ENCODE measurements around the gene AKT1. TPM values are rescaled to one million over a fixed set of nuclear protein-coding genes. Genes with fewer than 3 reads are reported as not detected.

Gene AKT1
- total RNA-seq, 3 donors from 2014 or later: 91.9 to 119 (median 116) TPM

DNA sequence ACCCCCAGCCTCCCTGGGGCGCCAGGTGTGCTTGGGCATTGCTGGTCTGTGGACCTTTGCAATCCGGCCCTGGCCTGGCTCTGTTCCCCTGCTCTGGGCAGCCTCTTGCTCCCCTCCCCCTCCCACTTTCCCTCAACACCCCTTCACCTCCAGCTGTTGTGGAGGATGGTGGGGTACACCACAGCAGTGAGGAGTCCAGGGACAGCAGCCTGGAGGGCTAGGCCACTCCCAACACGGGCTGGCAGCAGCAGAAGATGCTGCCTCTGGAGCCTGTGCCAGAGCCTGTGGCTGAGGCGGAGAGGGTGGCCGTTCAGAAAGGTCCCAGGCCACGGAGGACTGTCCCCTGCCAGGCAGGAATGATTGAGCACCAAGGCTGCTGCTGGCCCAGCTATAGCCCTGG lies 12.9 kb upstream of the AKT1 start:
- TF ChIP-seq POLR2AphosphoS5 (IDR thresholded peaks at IDR 0.05) (no peak), POLR2A (IDR thresholded peaks at IDR 0.05) (no peak)
- TF ChIP-seq, protein P1, sequence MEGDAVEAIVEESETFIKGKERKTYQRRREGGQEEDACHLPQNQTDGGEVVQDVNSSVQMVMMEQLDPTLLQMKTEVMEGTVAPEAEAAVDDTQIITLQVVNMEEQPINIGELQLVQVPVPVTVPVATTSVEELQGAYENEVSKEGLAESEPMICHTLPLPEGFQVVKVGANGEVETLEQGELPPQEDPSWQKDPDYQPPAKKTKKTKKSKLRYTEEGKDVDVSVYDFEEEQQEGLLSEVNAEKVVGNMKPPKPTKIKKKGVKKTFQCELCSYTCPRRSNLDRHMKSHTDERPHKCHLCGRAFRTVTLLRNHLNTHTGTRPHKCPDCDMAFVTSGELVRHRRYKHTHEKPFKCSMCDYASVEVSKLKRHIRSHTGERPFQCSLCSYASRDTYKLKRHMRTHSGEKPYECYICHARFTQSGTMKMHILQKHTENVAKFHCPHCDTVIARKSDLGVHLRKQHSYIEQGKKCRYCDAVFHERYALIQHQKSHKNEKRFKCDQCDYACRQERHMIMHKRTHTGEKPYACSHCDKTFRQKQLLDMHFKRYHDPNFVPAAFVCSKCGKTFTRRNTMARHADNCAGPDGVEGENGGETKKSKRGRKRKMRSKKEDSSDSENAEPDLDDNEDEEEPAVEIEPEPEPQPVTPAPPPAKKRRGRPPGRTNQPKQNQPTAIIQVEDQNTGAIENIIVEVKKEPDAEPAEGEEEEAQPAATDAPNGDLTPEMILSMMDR (IDR thresholded peaks at IDR 0.05): no peak
- no peaks in the 10 kb centered on the region for H3K9me3 ChIP-seq
- no peaks in the 10 kb centered on the region for H3K36me3 ChIP-seq
- no peaks in the 10 kb centered on the region for H3K4me1 ChIP-seq
- H3K27me3 ChIP-seq: no peaks in the 10 kb centered on the region
- H3K4me3 ChIP-seq: no peak overlapping the region
- H3K27ac ChIP-seq: no peak overlapping the region
- no peak for DNase-seq (ENCODE audit: low spot score in 2 of 2)
- intact Hi-C loops (cut with DNase I; ENCODE audit: low total_unique reads): no loop called here

GRCh38 chr14:104806625-104807465 lies 11.3 kb upstream of the AKT1 start:
- Histone ChIP-seq H3K4me1 (peaks cover 0 to 4% of the 10 kb centered on the region in 2 donors), H3K27me3 (no peaks in the 10 kb centered on the region), H3K4me3 (no peak overlapping the region), H3K36me3 (no peaks in the 10 kb centered on the region), H3K9me3 (no peaks in the 10 kb centered on the region), H3K27ac (no peak overlapping the region)
- TF ChIP-seq POLR2AphosphoS5 (IDR thresholded peaks at IDR 0.05): no peak
- TF ChIP-seq, protein P1 (IDR thresholded peaks at IDR 0.05): no peak
- TF ChIP-seq POLR2A (IDR thresholded peaks at IDR 0.05): no peak
- intact Hi-C loops (cut with DNase I; ENCODE audit: low total_unique reads): no loop called here
- no peak for DNase-seq (ENCODE audit: low spot score in 2 of 2)

- no peak for TF ChIP-seq POLR2A (IDR thresholded peaks at IDR 0.05)
- TF ChIP-seq, protein P1 (IDR thresholded peaks at IDR 0.05): no peak
- no peak for TF ChIP-seq POLR2AphosphoS5 (IDR thresholded peaks at IDR 0.05)
- Histone ChIP-seq H3K36me3 (no peaks in the 10 kb centered on the region), H3K9me3 (no peaks in the 10 kb centered on the region), H3K4me1 (peaks cover 6 to 10% of the 10 kb centered on the region in 2 donors), H3K27me3 (no peaks in the 10 kb centered on the region), H3K4me3 (no peak overlapping the region), H3K27ac (peak overlapping the region; percentile 2 to 13)
- intact Hi-C loops (cut with DNase I; ENCODE audit: low total_unique reads): no loop called here
- DNase-seq (ENCODE audit: low spot score in 2 of 2): no peak
These were observed 10.5 kb upstream of the AKT1 start for GRCh38 chr14:104805941-104806624.

DNA sequence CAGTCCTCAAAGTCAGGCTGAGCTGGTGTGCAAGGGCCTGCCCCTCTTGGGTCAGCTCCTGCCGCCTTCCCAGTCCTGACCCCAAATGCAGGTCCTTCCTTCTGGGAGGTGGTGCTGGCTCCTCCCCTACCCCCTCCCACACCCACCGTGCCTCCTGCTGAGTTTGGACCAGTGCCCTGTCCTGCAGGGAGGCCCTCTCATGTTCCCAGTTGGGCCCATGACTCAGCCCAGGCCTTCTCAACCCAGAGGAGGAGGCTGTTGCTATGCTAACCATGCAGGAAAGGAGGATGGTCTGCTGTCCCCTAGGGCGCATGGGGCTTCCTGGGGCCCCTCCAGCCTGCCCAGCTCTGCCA lies 9.8 kb upstream of the AKT1 start:
- intact Hi-C loops (cut with DNase I; ENCODE audit: low total_unique reads): no loop called here
- Histone ChIP-seq H3K27ac (peak overlapping the region; percentile 2 to 13), H3K4me1 (peaks cover 6 to 10% of the 10 kb centered on the region in 2 donors), H3K4me3 (no peak overlapping the region), H3K36me3 (no peaks in the 10 kb centered on the region), H3K27me3 (no peaks in the 10 kb centered on the region), H3K9me3 (no peaks in the 10 kb centered on the region)
- DNase-seq (ENCODE audit: low spot score in 2 of 2): no peak
- TF ChIP-seq POLR2AphosphoS5 (IDR thresholded peaks at IDR 0.05) (no peak), POLR2A (IDR thresholded peaks at IDR 0.05) (no peak)
- TF ChIP-seq, protein P1 (IDR thresholded peaks at IDR 0.05): no peak
